Activated T-cell treated with anti-CD3 and anti-CD28 coated beads for 1 hour (primary cell): ENCODE data around the gene TIMMDC1.

Experiments used
- DNase-seq: peaks from one replicate; pipeline ENCODE4 v3.0.0-alpha.2; 2020; ENCODE audit warnings: low read depth

TIMMDC1 gene

GRCh38 chr3:119498186-119499011, at the start of gene TIMMDC1:
Gene TIMMDC1 (plus strand): TSS chr3:119498547. CDS start chr3:119498734, 187 bp downstream.
- peak; percentile 95 for DNase-seq

GRCh38 chr3:119453822-119454221, 44.5 kb upstream of the TIMMDC1 start:
- no peak for DNase-seq

DNA sequence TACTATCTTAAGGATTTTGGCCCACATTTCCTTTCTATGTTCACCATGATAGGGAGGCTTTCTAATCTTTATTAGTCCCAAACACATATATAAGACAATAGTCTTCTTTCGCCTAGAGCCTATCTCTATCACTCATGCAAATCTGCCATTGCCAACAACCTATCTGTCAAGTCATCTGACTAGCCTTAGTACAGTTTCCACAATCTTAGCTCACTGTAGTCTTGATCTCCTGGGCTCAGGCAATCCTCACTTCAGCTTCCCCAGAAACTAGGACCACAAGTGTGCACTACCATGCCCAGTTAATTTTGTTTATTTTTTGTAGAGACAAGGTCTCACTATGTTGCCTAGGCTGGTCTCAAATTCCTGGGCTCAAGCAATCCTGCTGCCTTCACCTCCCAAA, 41.9 kb upstream of the TIMMDC1 start:
- no peak for DNase-seq

- DNase-seq, result no peak
Measured at GRCh38 chr3:119457246-119457645, 41.1 kb upstream of the TIMMDC1 start.

- peak; percentile 97 for DNase-seq
Measured at GRCh38 chr3:119463171-119464169, 34.9 kb upstream of the TIMMDC1 start, which contains the start of gene TMEM39A. Gene TMEM39A (minus strand): TSS chr3:119463615. CDS start chr3:119462074, 1,541 bp downstream.

DNA sequence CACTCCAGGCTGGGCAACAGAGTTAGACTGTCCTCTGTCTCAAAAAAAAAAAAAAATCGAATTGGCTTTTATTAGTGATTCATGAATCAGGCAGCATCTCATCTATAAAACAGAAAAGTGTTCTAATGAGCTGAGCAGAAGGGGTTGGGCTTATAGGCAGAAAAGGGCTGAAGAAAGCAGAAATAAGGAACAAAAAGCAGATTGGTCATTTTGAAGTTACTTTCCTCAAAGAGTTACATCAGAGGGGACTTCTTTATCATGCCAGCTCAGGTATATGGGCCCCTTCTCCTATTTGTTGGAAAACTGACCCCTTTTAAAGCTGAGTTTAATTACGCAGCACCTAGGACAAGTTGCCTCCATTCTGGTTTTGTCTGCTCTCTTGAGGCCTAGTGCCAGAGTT, 30.3 kb upstream of the TIMMDC1 start:
- DNase-seq, result no peak

- no peak for DNase-seq
Measured at GRCh38 chr3:119469418-119470189, 28.7 kb upstream of the TIMMDC1 start.

- no peak for DNase-seq
Measured at GRCh38 chr3:119470866-119471265, 27.5 kb upstream of the TIMMDC1 start.

DNA sequence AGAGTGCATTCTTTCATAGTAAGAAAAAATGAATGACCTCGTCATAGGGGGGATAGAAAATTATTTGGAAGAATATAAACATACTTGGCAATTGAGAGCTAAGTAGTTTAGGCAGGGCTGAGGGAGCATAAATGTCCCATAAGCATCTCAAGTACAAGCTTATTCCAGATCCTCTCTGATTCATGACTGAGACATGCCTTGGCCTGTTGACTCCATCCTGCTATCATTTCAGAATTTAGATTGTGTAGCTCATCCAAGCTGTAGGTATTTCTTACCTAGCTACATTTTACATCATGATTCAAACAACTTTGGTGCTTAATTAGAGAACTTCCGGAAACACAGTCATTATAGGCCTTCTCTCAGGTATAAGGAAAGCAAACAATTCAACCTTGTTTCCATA, 17.3 kb upstream of the TIMMDC1 start:
- no peak for DNase-seq

- DNase-seq, result no peak
Measured at GRCh38 chr3:119483101-119483500, 15.2 kb upstream of the TIMMDC1 start.

- DNase-seq, result no peak
Measured at GRCh38 chr3:119485563-119485962, 12.8 kb upstream of the TIMMDC1 start.

GRCh38 chr3:119490153-119490552, 8.2 kb upstream of the TIMMDC1 start:
- no peak for DNase-seq

DNA sequence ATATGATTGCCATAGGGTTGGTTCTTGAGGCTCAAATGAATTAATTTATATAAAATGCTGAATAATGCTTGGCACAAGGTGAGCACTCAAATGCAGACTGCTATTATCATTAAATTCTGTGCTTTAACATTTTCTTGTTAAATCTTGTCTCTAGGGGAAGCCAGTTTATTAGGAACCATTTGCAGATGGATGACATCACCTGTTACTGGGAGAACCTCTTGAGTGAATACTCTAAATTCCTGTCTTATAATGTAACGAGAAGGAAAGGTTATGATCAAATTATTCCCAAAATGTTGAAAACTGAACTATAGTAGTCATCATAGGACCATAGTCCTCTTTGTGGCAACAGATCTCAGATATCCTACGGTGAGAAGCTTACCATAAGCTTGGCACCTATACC, 6.2 kb upstream of the TIMMDC1 start:
- no peak for DNase-seq

GRCh38 chr3:119492810-119493209, 5.5 kb upstream of the TIMMDC1 start:
- no peak for DNase-seq

DNA sequence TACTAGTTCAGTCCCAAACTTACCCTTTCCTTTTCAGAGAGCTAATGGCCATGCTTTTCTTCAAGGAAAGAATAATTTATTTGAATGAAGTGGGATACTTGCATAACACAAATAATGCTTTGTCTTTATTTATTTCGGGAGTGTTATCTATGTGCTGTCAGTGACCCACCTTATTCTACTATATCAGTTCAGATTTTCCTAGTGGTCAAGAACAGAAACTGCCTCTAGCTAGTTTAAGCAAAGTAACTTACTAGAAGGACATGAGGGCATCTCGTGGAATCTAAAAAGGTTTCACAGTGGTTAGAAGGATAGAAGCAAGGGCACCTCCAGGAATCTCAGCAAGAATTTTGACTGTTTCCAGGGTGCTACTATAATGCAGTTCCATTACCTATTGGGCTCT, 3.8 kb upstream of the TIMMDC1 start:
- no peak for DNase-seq

- no peak for DNase-seq
Measured at GRCh38 chr3:119497820-119498185, 544 bp upstream of the TIMMDC1 start.

DNA sequence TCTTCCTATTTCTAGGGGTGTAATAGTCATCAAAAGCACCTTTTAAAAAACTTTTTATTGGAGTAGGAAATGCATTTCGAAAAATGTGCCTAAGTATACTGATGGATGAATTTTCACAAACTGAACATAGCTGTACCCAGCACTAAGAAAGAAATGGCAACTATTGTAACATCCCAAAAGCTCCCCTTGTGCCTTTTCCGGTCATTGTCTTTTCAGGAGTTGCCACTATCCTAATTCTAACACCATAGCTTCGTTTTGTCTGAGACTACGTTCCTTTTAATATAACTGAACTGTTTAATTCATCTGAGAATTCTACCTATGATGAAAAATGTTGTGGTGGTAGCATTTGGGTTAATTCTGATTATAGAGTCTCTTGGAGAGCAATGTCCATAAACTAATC, 1.9 kb downstream of the TIMMDC1 start:
- no peak for DNase-seq

- no peak for DNase-seq
Measured at GRCh38 chr3:119500901-119501300, 2.6 kb downstream of the TIMMDC1 start.

DNA sequence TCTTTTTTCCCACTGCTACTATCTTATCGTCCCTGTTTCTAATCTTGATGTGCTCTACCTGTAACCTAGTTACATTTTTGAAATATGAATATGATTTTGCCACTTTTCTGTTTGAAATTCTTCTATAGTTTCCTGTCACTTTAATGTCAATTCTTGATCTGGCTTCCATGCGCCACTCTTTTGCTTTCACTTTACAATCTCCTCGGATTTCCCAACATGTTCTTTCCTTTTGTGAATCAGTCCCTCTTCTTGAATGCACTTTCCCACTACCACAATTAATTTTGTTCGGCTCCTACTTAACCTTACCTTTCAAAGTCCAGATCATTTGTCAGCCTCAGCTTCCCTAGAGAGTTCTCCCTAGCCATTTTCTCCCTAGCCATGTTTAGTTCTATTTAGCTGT, 8.3 kb downstream of the TIMMDC1 start:
- DNase-seq, result no peak

DNA sequence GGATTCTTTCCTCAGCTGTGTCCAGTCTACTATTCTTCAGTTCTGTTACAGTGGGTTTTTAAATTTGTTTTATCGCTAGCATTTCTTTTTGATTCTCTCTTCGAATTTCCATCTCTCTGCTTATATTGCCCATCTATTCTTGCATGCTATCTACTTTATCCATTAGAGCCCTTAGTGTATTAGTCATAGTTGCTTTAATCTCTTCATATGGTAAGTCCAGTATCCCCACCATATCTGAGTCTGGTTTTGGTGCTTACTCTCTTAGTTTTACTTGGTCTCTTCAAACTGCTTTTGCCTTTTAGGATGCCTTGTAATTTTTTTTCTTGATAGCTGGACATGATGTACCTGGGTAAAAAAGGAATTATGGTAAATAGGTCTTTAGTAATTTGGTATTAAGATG, 9.1 kb downstream of the TIMMDC1 start:
- DNase-seq, result no peak

- DNase-seq, result no peak
Measured at GRCh38 chr3:119508172-119508845, 10.0 kb downstream of the TIMMDC1 start.
